Right hindlimb (tissue), 1 donor: Measurements from ENCODE around the gene PAPPA.

Experiments used
- DNase-seq: peaks from one replicate; pipeline ENCODE4 v3.0.0-alpha.2; 2018

Gene PAPPA

DNA sequence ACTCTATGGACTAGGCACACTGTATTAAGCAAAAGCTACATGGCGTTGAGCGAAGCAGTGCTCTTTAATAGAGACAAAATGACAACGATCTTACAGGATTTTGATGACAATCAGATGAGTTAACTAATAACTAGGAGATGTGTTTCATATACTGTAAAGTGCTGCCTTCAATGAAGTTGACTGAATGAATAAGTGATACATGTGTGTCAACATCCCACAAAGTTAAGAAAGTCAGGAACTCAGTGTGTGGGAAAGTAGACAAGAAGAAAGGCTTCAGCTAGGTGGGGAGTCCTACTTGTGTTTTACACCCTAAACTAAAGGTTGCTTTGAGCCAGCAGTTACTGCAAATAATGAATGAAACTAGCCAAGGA is 79.6 kb downstream of the PAPPA start:
- DNase-seq: no peak

GRCh38 chr9:116234081-116234480 is 80.5 kb downstream of the PAPPA start:
- no peak for DNase-seq

- no peak for DNase-seq
Observed at GRCh38 chr9:116236979-116237378, 83.4 kb downstream of the PAPPA start.

DNA sequence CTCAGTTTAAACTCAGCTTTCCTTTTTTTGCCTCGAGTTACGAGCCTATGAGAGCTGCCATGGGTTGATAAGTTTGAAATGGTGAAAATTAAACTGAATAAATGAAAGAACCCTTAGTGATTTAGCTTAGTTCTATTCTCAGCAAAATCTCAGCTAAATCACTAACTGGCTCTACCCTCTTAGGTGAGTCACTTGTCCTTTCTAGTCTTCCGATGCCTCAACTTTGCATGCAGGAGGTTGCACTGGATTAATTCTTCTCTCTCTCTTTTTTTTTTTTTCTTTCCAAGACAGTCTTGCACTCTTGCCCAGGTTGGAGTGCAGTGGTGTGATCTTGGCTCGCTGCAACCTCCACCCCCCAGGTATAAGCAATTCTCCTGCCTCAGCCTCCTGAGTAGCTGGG is 83.9 kb downstream of the PAPPA start:
- no peak for DNase-seq

- DNase-seq: no peak
Observed at GRCh38 chr9:116238225-116238624, 84.6 kb downstream of the PAPPA start.

- DNase-seq: no peak
Observed at GRCh38 chr9:116238776-116239340, 85.3 kb downstream of the PAPPA start.

- DNase-seq: no peak
Observed at GRCh38 chr9:116243708-116244107, 90.1 kb downstream of the PAPPA start.

DNA sequence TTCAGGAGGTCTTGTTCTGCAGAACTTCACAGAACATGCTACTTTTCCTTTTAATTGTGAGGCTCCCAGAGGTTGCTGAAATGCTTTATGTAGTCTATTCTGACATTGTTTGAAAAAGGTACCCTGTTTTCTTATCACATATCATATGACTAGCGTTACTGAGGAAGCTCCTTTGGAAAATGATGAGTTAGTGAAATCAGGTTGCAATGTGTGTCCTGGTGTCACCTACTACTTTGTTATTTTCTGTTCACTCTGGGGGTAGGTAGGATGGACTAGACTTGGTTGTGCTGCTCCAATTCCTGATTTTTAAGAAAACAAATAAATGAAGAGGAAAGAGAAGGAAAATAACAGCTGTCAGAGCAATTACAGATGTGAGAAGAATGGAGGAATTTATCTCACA is 93.7 kb downstream of the PAPPA start:
- DNase-seq: no peak

- DNase-seq: no peak
Observed at GRCh38 chr9:116247791-116248374, 94.3 kb downstream of the PAPPA start.

GRCh38 chr9:116250891-116251290 is 97.3 kb downstream of the PAPPA start:
- no peak for DNase-seq

DNA sequence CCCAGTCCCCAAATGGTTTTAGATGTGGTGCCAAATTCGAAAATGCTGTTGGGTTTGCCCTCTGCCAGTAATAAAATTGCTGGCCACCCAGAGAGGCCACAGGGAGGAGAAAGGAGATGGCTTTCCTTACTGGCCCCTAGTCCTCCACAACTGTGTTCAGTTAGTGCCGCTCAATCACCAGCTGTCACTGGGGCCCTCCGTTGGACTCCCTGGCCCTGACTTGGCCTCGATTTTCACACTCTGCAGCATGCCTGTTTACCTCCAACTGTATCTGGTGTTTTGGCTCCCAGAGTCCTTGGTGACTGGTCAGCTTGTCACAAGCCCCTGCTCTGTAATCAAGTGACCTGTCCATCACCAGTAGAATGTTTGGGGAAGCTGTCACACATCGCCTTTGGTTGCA is 97.8 kb downstream of the PAPPA start:
- DNase-seq: no peak

DNA sequence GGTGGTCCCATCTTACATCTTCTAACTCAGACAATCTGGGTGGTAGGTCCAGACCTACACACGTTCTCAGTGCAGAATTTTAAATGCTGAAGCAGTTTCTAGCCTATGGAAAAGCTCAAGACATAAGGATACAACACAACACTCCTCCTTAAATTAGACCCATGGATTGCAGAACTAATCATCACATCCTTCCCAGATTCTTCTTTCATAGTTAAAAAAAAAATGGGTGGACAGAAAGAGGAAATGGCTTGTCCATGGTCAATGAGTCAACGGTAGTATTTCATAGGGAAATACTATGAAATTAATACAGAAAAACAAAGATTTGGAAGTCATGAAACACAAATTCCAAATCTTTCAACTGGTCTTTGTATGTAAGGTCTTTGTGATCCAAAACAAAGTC is 106.9 kb downstream of the PAPPA start:
- no peak for DNase-seq

GRCh38 chr9:116262448-116262847 is 108.9 kb downstream of the PAPPA start:
- DNase-seq: no peak

- no peak for DNase-seq
Observed at GRCh38 chr9:116264361-116264760, 110.8 kb downstream of the PAPPA start.

DNA sequence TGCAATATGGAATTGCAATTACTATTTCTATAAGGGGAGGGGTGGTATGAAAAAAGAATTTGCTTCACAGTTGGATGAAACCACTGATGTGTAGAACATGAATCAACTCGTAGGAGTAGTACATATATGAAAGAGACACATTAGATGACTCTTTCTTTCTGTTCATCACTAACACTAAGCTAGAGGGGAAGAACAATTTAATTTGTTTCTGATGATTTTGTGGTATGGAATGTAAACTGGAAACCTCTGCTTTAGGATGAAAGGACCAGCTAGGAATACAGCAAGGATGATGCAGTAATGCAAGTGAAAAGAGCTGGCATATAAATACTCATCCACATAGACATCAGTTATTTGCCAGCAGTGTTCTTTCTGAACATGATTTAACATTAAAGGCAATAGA is 113.4 kb downstream of the PAPPA start:
- no peak for DNase-seq

GRCh38 chr9:116269250-116269649 is 115.7 kb downstream of the PAPPA start:
- DNase-seq: no peak

DNA sequence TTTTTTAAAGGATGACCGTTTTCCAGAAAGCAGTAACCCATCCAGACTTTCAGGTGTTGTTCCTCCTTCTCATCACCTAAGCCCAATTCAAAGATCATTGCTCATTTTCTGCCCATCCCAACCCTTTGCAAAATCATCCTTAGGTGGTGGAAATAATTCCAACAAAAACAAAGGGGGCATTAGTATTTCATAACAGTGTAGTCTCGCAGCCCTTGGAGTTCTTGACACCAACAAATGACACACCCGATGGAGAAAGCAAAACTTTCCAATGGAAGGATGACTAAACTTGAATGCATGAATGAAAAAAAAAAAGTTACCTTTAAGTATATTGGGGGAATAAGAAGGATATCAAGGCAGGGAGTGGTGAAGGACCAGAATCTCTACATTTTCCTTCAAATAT is 117.0 kb downstream of the PAPPA start:
- DNase-seq: no peak

DNA sequence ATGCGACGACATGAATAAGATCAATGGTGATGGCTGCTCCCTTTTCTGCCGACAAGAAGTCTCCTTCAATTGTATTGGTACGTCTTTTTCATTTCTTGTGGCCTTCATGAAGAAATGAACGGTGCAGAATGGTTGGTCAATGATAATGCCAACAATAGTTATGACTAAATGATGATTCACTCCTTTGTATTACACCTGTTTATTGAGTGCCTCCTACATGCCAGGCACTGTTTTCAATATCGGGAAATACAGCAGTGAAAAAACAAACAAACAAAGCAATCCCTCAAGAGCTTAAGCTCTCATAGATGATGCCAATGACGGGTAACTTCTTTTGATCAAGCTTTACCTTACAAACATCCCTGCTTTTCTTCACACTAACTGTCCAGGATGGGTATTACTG is 117.7 kb downstream of the PAPPA start:
- no peak for DNase-seq

DNA sequence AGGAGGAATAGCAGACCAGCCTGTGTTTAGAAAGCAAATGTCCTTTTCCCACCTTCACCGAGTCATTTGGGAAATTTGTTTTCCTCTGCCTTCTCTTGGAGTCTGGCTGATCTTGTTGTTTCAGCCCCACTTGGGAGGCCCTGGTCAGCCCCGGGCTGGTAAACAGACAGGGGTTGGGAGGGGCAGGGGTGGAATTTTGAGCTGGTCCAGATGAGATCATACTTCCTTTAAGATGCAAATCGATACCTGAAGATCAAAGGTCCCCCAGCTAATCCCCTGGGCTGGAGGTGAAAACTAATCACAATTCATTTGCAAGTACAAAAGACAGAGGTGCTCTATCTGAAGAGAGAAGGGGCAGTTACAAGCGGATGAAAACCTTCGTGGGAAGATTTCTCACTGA is 118.4 kb downstream of the PAPPA start:
- DNase-seq: no peak

- DNase-seq: no peak
Observed at GRCh38 chr9:116274293-116274692, 120.7 kb downstream of the PAPPA start.

DNA sequence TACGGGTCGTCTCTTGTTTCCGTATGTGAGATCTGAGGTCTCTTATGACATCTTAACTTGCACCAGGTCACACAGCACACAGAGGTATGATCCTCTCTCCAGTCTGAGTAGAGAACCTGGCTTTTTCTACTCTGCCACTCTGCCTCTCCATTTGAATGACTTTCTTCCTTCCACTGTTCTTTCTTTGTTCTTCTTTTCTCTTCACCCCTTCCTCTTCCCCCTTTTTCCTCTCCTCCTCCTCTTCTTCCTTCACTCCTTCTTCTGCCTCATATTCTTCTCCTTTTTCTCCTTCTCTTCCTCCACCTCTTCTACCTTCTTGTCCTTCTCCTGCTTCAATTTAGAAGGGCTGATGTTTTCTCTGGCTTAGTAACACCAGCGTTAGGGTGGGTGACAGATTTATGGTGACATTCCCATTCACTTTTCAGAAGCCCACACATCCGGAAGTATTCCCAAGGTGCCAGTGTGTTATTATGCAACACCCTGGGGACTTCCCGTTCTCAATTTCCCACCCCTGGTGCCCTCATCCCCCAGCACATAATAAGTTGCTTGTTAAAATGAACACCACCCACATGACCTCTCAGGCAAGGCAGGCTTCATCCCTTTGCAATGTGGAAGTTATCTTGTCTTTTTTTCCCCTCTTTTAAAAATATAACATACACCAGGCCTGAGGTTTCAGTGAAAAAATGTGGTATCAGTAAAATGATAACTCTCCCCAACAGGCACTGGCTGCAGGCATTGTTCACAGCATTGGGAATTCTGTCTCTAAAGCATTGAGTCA is 122.0 kb downstream of the PAPPA start:
- no peak for DNase-seq

- no peak for DNase-seq
Observed at GRCh38 chr9:116276196-116276493, 122.6 kb downstream of the PAPPA start.

DNA sequence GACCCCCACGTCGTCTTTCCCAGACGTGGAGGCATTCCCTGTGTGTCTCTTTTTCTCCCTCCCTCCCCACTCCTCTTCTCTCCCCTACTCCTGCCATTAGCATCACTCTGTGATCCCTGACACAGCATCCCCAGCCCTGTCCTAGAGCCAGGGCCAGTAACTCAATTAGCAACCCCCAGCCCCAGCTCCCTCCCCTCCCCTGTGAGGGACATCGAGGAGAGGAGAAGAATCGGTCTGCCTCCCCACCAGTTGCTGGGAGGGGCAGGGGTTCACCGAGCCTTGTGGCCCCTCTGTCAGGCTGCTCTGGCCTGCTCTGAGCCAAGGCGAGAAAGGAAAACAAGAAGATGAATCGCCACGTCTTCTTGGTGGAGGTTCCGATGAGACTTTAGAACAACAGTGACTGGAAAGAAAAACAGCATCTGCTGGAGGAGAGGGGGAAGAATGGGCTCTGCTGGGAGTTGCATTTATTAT is 123.1 kb downstream of the PAPPA start:
- no peak for DNase-seq

- no peak for DNase-seq
Observed at GRCh38 chr9:116278326-116278725, 124.7 kb downstream of the PAPPA start.

DNA sequence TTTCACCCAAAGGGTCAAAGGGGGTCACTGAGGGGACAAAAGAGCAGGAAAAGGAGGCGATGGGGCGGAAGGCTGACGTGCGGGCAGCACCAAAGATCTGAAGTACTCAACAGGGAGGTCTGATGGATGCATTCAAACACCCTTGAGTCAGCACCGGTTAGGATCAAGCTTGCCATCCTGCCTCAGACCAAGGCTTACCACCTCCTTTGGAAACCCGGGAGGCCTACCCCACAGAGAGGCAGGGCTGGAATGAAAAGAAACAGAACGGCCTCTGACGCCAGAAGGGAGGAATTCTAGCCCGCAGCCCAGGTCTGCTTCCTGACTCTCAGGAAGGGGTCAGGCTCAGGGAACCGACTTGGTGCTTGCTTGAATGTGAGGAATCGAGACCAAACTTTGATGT is 125.6 kb downstream of the PAPPA start:
- no peak for DNase-seq
